ENCODE measurements around the gene SCAF1.

The SCAF1 gene

DNA sequence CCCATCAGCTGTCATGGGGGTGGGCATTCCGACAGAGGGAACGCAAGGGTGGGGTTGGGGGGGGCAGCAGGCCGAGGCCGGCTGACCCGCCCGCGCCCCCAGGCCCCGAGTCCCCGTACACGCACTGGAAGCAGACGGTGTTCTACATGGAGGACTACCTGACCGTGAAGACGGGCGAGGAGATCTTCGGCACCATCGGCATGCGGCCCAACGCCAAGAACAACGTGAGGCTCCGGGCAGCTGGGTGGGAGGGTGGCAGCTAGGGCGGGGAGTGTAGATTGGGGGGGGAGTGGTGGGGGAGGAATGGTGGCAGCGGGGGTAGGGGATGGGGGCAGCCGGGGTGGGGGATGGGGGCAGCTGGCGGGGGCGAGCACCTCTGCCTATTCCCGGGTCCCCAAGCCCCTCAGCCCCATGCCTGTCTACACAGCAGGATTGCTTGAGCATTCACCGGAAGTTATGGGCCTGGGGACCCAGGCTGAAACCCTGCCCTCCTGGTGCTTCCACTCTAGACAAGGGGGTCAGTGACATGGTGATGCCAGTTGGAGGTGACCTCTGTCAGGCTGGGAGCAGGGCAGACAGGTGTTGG is 44.6 kb downstream of the SCAF1 start:
- ATAC-seq (replicated peaks): no peak
- DNase-seq: no peak
- Mint-ChIP-seq H3K27me3 (peaks cover 18 to 21% of the 10 kb centered on the region in 2 donors), H3K9me3 (no peaks in the 10 kb centered on the region), H3K4me1 (peaks cover 38 to 58% of the 10 kb centered on the region in 2 donors), H3K36me3 (peaks cover 56 to 71% of the 10 kb centered on the region in 2 donors), H3K27ac (peak overlapping the region; percentile 79), H3K4me3 (no peak overlapping the region)

GRCh38 chr19:49687150-49687549 is 45.1 kb downstream of the SCAF1 start:
- DNase-seq: no peak
- Mint-ChIP-seq H3K27me3 (peaks cover 20 to 23% of the 10 kb centered on the region in 2 donors), H3K9me3 (no peaks in the 10 kb centered on the region), H3K36me3 (peaks cover 51 to 67% of the 10 kb centered on the region in 2 donors), H3K27ac (peak overlapping the region; percentile 79), H3K4me1 (peaks cover 38 to 58% of the 10 kb centered on the region in 2 donors), H3K4me3 (no peak overlapping the region)
- no peak for ATAC-seq (replicated peaks)

DNA sequence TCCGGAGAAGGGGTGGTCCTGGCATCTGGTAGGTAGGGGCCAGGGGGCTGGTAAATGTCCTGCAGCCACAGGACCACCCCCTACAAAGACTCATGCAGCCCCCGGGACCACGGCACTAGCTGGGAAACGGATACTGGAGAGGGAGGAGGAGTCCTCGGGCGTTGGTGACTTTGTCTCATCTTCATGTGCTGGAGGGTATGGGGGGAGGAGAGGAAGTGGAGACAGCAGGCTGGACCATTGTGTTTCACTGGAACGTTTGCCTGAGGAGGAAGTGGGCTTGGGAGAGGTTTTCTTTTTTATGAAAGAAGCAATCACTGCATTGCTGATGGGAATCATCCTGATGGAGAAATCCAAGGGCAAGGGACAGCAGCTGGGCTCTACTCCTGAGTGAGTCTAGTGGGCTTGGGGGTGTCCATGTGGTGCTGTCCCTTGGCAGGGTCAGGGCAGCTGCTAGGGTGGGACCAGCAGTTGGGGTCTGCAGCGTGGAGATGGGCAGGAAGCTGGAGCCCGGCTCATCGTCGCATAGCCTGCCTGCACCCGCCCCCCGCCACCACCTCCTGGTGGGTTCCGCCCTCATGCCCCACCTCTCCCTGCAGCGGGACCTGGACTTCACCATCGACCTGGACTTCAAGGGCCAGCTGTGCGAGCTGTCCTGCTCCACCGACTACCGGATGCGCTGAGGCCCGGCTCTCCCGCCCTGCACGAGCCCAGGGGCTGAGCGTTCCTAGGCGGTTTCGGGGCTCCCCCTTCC is 45.7 kb downstream of the SCAF1 start:
- peaks cover 38 to 58% of the 10 kb centered on the region in 2 donors for H3K4me1 Mint-ChIP-seq
- H3K36me3 Mint-ChIP-seq: peaks cover 48 to 64% of the 10 kb centered on the region in 2 donors
- no peak overlapping the region for H3K4me3 Mint-ChIP-seq
- no peak for ATAC-seq (replicated peaks)
- peaks cover 20 to 29% of the 10 kb centered on the region in 2 donors for H3K27me3 Mint-ChIP-seq
- peak overlapping the region; percentile 20 for H3K27ac Mint-ChIP-seq
- no peak for DNase-seq
- H3K9me3 Mint-ChIP-seq: no peaks in the 10 kb centered on the region

DNA sequence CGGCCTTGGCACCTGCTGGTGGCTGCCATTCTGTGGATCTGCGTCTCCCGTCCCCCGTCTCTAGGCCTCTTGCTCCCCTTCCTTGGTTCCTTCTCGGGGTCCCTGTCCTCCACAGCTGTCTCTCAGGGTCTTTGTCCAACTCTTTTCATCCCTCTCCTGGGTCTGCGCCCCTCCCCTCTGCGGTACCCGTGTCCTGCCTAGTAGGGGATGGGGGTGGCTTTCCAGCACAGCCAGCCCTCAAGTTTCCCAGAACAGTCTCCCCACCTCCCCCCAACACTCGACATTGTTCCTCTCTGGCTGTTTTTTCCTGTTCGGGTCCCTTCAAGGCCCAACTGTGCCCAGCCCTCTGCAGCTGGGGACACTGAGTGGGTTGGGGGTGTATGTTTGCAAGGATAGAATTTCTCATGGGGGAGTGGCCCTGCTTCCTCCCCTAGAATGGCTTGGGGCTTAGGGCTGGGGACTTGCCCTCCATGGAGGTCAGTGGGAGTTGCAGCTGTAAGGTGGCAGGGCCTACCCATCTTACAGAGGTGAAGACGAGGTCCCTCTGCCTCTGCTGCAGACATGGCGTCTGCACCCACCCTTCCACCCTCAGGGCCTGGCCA is 46.6 kb downstream of the SCAF1 start:
- H3K4me3 Mint-ChIP-seq: peak overlapping the region; percentile 17 to 23
- H3K27me3 Mint-ChIP-seq: peaks cover 26 to 38% of the 10 kb centered on the region in 2 donors
- H3K9me3 Mint-ChIP-seq: no peaks in the 10 kb centered on the region
- H3K36me3 Mint-ChIP-seq: peaks cover 47 to 63% of the 10 kb centered on the region in 2 donors
- ATAC-seq (replicated peaks) (no peak), DNase-seq (no peak)
- H3K27ac Mint-ChIP-seq: peak overlapping the region; percentile 10
- peaks cover 38 to 56% of the 10 kb centered on the region in 2 donors for H3K4me1 Mint-ChIP-seq

- Mint-ChIP-seq H3K27ac (peak within 1 kb of the TSS; percentile 51), H3K36me3 (peaks cover 39 to 55% of the 10 kb centered on the region in 2 donors), H3K9me3 (no peaks in the 10 kb centered on the region), H3K27me3 (peaks cover 29 to 43% of the 10 kb centered on the region in 2 donors), H3K4me3 (peak within 1 kb of the TSS; percentile 73 to 76), H3K4me1 (peaks cover 33 to 49% of the 10 kb centered on the region in 2 donors)
- DNase-seq: no peak
- peak; percentile 48 to 61 for ATAC-seq (replicated peaks)
Measured at GRCh38 chr19:49689133-49690078, 47.4 kb downstream of the SCAF1 start, which contains the start of gene ADM5. TSS of gene ADM5 (plus strand) at chr19:49689594. CDS start at chr19:49689838, 244 bp downstream.

DNA sequence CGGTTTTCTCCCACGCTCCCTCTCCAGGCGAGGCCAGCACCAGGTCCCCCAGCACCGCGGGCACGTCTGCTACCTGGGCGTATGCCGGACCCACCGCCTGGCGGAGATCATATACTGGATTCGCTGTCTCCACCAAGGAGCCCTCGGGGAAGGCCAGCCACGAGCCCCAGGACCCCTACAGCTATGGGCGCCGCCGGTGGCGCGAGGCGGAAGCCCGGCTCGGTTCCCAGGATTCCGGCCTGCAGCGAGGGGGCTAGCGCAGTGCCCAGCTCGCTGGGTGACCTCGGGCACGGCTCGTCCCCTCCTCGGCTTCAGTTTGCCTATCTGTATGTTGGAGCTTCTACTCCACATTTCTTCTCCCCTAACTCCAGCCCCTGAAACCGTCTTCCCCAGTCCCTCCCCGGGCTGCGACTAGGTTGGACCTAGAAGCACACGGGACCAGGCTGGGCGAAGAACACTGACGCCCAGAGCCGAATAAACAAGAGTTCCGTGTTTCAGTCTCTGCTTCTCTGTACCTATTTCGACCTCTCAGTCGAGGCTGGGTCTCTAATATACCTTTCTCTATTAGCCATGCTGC is 48.2 kb downstream of the SCAF1 start:
- ATAC-seq (replicated peaks): peak; percentile 25 to 26
- Mint-ChIP-seq H3K4me3 (peak overlapping the region; percentile 73 to 76), H3K4me1 (peaks cover 33 to 49% of the 10 kb centered on the region in 2 donors), H3K9me3 (no peaks in the 10 kb centered on the region), H3K27me3 (peaks cover 29 to 47% of the 10 kb centered on the region in 2 donors), H3K27ac (peak overlapping the region; percentile 37), H3K36me3 (peaks cover 35 to 50% of the 10 kb centered on the region in 2 donors)
- no peak for DNase-seq

GRCh38 chr19:49690656-49691242 is 48.7 kb downstream of the SCAF1 start, which contains the start of gene CPT1C:
TSS of gene CPT1C (plus strand) at chr19:49691116. CDS start at chr19:49692253, 1,137 bp downstream.
- Mint-ChIP-seq H3K4me1 (peaks cover 29 to 43% of the 10 kb centered on the region in 2 donors), H3K4me3 (peak within 1 kb of the TSS; percentile 73 to 76), H3K9me3 (no peaks in the 10 kb centered on the region), H3K27me3 (peaks cover 29 to 47% of the 10 kb centered on the region in 2 donors), H3K27ac (peak within 1 kb of the TSS; percentile 37), H3K36me3 (peaks cover 29 to 45% of the 10 kb centered on the region in 2 donors)
- DNase-seq: no peak
- peak; percentile 48 to 53 for ATAC-seq (replicated peaks)

DNA sequence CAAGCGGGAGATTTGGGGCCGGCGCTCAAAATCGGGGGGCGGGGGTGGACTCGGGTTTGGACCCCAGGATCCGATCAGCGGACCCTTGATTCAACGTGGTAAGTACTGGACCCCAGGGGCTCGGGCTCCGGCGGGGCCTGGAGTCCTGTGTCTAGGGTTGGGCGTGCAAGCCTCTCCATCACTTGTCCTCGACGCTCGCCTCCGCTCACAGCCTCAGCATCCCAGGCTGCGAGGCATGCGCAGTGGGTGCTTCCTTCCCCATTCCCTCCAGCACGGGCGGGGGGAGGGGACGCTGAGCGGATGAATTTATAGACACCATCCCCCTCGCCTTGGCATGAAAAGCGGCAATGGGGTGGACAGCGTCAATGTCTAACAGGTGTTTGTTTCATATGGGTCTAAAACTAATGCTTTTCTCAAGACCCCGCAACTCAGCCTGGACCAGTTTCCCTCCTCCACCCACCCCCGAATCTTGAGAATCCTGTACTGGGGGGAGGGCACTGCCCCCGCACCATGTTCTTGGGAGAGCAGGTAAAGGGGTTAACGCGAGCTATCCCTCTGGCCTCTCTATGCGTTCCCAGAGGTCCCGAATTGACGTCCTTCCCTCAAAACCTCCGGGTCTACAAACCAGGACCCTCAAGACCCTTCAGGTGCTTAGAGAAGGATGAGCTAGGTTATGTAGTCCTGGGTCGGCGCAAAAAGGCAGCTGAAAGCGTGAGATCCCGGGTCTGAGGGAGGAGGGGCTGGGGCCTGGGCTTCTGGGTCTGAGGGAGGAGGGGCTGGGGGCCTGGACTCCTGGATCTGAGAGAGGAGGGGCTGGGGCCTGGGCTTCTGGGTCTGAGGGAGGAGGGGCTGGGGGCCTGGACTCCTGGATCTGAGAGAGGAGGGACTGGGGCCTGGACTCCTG is 49.5 kb downstream of the SCAF1 start:
- peaks cover 28 to 40% of the 10 kb centered on the region in 2 donors for H3K4me1 Mint-ChIP-seq
- H3K9me3 Mint-ChIP-seq: no peaks in the 10 kb centered on the region
- peaks cover 29 to 47% of the 10 kb centered on the region in 2 donors for H3K27me3 Mint-ChIP-seq
- peak overlapping the region; percentile 73 to 76 for H3K4me3 Mint-ChIP-seq
- peaks cover 27 to 39% of the 10 kb centered on the region in 2 donors for H3K36me3 Mint-ChIP-seq
- DNase-seq (no peak), ATAC-seq (replicated peaks) (peak; percentile 34 to 48)
- H3K27ac Mint-ChIP-seq: peak overlapping the region; percentile 37

DNA sequence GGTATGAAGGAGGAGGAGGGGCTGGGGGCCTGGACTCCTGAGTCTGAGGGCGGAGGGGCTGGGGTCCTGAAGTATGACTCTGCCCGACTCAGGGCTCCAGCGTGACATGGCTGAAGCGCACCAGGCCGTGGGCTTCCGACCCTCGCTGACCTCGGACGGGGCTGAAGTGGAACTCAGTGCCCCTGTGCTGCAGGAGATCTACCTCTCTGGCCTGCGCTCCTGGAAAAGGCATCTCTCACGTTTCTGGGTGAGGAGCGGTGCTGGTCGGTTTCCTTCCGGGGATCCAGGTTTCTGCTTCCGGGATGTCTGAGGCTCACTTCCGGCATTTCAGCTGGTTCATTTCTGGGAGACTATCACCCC is 50.1 kb downstream of the SCAF1 start:
- Mint-ChIP-seq H3K27me3 (peaks cover 29 to 52% of the 10 kb centered on the region in 2 donors), H3K36me3 (peaks cover 24 to 35% of the 10 kb centered on the region in 2 donors), H3K4me3 (no peak overlapping the region), H3K9me3 (no peaks in the 10 kb centered on the region), H3K27ac (peak overlapping the region; percentile 37), H3K4me1 (peaks cover 25 to 36% of the 10 kb centered on the region in 2 donors)
- DNase-seq: no peak
- ATAC-seq (replicated peaks): no peak

DNA sequence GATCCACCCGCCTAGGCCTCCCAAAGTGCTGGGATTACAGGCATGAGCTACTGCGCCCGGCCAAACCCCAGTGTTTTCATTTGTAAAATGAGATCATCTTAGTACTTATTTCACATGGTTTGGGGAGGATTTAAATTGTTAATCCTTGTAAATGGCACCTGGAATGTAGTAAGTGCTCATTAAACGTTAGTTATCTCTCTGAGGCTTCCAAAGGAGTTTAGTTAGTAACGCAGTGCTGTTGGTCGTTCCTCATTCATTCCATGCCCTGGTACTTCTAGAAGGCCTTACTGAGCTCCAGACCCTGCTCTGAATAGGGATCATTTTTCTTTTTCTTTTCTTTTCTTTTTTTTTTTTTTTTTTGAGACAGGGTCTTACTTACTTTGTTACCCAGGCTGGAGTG is 54.1 kb downstream of the SCAF1 start:
- DNase-seq (no peak), ATAC-seq (replicated peaks) (no peak)
- Mint-ChIP-seq H3K4me3 (no peak overlapping the region), H3K27ac (no peak overlapping the region), H3K36me3 (no peaks in the 10 kb centered on the region), H3K9me3 (no peaks in the 10 kb centered on the region), H3K4me1 (peaks cover 0 to 2% of the 10 kb centered on the region in 2 donors), H3K27me3 (peaks cover 21 to 45% of the 10 kb centered on the region in 2 donors)

- Mint-ChIP-seq H3K4me1 (no peaks in the 10 kb centered on the region), H3K36me3 (no peaks in the 10 kb centered on the region), H3K27me3 (peaks cover 20 to 46% of the 10 kb centered on the region in 2 donors), H3K4me3 (no peak overlapping the region), H3K27ac (no peak overlapping the region), H3K9me3 (no peaks in the 10 kb centered on the region)
- ATAC-seq (replicated peaks): no peak
- no peak for DNase-seq
Measured at GRCh38 chr19:49696865-49697264, 54.9 kb downstream of the SCAF1 start.

GRCh38 chr19:49699364-49699763 is 57.4 kb downstream of the SCAF1 start:
- DNase-seq: no peak
- Mint-ChIP-seq H3K9me3 (no peaks in the 10 kb centered on the region), H3K36me3 (no peaks in the 10 kb centered on the region), H3K4me1 (no peaks in the 10 kb centered on the region), H3K27me3 (peaks cover 11 to 24% of the 10 kb centered on the region in 2 donors), H3K4me3 (no peak overlapping the region), H3K27ac (no peak overlapping the region)
- ATAC-seq (replicated peaks): no peak

Measured in stimulated activated naive B cell treated with anti-CD40 and anti-IgM and Interleukin-4, amounts not matched to agents 10 μg/mL and 1 μg/mL and 100 μg/mL, for 72 hours (primary cell).